ENCODE data around the gene GNG7.

DNA sequence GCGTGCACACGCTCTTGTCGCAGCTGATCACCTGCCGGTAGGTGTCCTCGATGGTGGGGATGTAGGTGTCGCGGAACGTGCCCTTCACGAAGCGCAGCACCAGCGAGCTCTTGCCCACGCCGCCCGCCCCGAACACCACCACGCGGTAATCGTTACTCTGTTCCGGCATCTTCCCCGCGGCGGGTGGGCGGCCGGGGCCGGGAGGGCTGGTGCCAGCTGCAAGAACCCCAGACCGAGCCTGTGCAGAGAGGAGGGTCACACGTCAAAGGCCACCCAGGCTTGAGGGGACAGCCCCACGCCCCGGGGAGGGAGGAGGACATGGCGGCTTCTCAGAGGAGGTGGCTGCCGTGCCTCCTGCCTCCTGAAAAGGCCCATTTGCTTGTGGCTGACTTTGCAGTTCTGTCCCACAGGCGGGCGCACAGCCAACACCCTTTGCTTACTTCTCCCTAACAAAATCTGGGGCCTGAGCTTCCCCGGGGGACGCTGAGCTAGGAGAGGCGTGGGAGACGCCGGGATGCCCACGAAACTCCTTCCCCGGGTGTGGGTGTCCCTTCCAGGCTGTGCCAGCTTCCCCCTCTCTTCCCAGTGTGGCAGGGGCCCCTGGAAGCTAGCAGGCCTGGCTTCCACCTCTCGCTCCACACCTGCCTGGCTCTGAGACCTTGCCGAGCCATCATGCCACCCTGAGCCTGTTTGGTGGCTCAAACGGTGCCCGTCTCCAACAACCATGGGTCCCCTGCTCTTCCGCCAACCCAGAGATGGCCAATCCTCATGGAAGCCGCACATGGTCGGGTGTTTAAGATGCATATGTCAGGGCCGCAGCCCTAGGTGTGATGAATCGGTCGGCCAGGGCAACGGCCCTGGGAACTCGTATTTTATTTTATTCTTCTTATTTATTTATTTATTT lies 15.4 kb upstream of the GNG7 start:
- TF ChIP-seq POLR2A (IDR thresholded peaks at IDR 0.05): no peak
- TF ChIP-seq, protein P1, sequence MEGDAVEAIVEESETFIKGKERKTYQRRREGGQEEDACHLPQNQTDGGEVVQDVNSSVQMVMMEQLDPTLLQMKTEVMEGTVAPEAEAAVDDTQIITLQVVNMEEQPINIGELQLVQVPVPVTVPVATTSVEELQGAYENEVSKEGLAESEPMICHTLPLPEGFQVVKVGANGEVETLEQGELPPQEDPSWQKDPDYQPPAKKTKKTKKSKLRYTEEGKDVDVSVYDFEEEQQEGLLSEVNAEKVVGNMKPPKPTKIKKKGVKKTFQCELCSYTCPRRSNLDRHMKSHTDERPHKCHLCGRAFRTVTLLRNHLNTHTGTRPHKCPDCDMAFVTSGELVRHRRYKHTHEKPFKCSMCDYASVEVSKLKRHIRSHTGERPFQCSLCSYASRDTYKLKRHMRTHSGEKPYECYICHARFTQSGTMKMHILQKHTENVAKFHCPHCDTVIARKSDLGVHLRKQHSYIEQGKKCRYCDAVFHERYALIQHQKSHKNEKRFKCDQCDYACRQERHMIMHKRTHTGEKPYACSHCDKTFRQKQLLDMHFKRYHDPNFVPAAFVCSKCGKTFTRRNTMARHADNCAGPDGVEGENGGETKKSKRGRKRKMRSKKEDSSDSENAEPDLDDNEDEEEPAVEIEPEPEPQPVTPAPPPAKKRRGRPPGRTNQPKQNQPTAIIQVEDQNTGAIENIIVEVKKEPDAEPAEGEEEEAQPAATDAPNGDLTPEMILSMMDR (IDR thresholded peaks at IDR 0.05): no peak
